ENCODE measurements around the gene MEGF6. TPM values are rescaled to one million over a fixed set of nuclear protein-coding genes. Genes with fewer than 3 reads are reported as not detected.

The MEGF6 gene
- total RNA-seq, 1 donor from 2014 or later = 9.5 TPM

DNA sequence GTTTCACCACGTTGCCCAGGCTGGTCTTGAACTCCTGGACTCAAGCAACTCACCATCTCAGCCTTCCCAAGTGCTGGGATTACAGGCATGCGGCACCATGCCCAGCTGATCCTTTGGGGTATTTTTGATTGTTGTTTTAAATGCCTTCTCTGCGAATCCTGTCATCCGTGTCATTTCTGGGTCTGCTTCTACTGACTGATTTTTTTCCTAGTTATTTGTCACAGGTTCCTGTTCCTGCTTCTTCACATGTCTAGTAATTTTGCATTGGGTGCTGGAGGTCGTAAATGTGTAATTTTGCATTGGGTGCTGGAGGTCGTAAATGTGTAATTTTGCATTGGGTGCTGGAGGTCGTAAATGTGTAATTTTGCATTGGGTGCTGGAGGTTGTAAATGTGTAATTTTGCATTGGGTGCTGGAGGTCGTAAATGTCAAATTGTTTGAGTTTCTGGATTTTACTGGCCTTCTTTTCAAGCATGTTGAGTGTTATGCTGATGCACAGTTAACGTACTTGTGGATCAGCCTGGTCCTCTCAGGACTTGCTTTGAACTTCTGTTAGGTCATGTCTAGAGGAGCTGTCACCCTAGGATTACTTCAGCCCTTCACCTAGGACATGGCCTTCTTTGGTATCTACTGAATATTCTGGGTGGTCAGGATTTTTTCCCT lies 161.0 kb downstream of the MEGF6 start:
- no peak for DNase-seq
- Histone ChIP-seq H3K9me3 (replicated peaks) (peaks cover 21% of the 10 kb centered on the region), H3K27ac (replicated peaks) (no peak overlapping the region), H3K4me3 (no peak overlapping the region), H3K4me1 (peaks cover 19% of the 10 kb centered on the region), H3K27me3 (ENCODE audit: low read depth) (peaks cover 55% of the 10 kb centered on the region), H3K36me3 (no peaks in the 10 kb centered on the region)
- intact Hi-C loops (cut with micrococcal nuclease) = no loop called here
- TF ChIP-seq, protein P1, sequence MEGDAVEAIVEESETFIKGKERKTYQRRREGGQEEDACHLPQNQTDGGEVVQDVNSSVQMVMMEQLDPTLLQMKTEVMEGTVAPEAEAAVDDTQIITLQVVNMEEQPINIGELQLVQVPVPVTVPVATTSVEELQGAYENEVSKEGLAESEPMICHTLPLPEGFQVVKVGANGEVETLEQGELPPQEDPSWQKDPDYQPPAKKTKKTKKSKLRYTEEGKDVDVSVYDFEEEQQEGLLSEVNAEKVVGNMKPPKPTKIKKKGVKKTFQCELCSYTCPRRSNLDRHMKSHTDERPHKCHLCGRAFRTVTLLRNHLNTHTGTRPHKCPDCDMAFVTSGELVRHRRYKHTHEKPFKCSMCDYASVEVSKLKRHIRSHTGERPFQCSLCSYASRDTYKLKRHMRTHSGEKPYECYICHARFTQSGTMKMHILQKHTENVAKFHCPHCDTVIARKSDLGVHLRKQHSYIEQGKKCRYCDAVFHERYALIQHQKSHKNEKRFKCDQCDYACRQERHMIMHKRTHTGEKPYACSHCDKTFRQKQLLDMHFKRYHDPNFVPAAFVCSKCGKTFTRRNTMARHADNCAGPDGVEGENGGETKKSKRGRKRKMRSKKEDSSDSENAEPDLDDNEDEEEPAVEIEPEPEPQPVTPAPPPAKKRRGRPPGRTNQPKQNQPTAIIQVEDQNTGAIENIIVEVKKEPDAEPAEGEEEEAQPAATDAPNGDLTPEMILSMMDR (IDR thresholded peaks at IDR 0.05; ENCODE audit: borderline replicate concordance) = no peak

DNA sequence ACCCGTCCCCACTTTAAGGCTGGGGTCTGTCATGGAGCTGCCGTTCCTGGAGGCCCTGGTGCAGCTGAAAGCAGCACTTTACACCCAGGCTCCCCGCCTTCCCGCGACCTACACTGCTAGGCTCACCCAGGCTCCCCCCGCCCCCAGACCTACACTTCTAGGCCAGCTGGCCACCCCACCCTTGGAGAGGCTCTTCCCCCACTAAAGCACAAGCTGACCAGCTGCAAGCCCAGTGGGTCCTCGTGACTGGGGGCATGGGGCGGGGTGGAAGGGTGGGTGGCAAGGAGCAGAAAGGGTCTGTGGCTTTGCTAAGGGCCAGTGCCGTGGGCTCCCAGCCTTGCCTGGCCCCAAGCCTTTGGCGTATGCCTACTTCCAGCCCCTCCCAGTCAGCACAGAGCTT lies 166.6 kb downstream of the MEGF6 start:
- DNase-seq = no peak
- no peaks in the 10 kb centered on the region for H3K4me1 ChIP-seq
- H3K36me3 ChIP-seq = no peaks in the 10 kb centered on the region
- H3K27ac ChIP-seq (replicated peaks) = no peak overlapping the region
- peaks cover 21% of the 10 kb centered on the region for H3K9me3 ChIP-seq (replicated peaks)
- TF ChIP-seq, protein P1 (IDR thresholded peaks at IDR 0.05; ENCODE audit: borderline replicate concordance) = no peak
- no peak overlapping the region for H3K4me3 ChIP-seq
- peaks cover 72% of the 10 kb centered on the region for H3K27me3 ChIP-seq (ENCODE audit: low read depth)
- intact Hi-C loops (cut with micrococcal nuclease) = no loop called here

DNA sequence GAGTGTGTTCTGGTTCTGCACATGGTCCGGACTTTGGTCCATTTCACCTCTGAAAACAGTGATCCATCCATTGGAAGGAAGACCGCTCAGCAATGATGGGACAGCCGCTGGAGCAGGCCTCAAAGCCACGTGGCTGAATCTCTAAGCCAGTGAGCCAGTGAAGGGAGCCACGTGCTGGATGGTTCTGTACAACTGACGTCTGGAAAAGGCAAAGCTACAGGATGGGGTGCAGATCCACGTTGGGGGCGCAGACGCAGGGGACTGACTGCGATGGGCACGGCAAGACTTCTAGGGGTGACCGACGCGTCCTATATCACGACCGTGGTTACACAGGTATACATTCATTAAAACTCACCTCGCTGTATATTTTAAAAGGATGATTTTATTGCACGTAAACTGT lies 167.0 kb downstream of the MEGF6 start:
- no peak overlapping the region for H3K27ac ChIP-seq (replicated peaks)
- TF ChIP-seq, protein P1 (IDR thresholded peaks at IDR 0.05; ENCODE audit: borderline replicate concordance) = no peak
- intact Hi-C loops (cut with micrococcal nuclease) = no loop called here
- peaks cover 73% of the 10 kb centered on the region for H3K27me3 ChIP-seq (ENCODE audit: low read depth)
- H3K4me1 ChIP-seq = no peaks in the 10 kb centered on the region
- no peak overlapping the region for H3K4me3 ChIP-seq
- H3K9me3 ChIP-seq (replicated peaks) = peaks cover 21% of the 10 kb centered on the region
- no peaks in the 10 kb centered on the region for H3K36me3 ChIP-seq
- DNase-seq = no peak

DNA sequence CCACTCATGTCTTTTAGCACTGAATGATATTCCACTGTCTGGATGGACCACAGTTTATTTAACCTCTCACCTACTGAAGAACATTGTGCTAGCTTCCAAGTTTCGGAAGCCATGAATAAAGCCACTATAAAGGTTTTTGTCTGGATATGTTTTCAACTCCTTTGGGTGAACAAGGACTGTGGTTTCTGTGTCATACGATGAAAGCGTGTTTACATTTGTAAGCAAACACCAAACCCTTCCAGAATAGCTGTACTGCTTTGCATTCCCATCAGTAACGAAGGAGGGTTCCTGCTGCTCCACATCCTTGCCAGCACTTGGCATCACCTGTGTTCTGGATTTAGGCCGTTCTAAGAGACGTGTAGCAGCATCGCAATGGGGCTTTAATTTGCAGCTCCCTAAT lies 167.5 kb downstream of the MEGF6 start:
- Histone ChIP-seq H3K4me1 (no peaks in the 10 kb centered on the region), H3K9me3 (replicated peaks) (peaks cover 21% of the 10 kb centered on the region), H3K27ac (replicated peaks) (no peak overlapping the region), H3K4me3 (no peak overlapping the region), H3K27me3 (ENCODE audit: low read depth) (peaks cover 77% of the 10 kb centered on the region), H3K36me3 (no peaks in the 10 kb centered on the region)
- TF ChIP-seq, protein P1 (IDR thresholded peaks at IDR 0.05; ENCODE audit: borderline replicate concordance) = no peak
- DNase-seq = no peak
- intact Hi-C loops (cut with micrococcal nuclease) = no loop called here

DNA sequence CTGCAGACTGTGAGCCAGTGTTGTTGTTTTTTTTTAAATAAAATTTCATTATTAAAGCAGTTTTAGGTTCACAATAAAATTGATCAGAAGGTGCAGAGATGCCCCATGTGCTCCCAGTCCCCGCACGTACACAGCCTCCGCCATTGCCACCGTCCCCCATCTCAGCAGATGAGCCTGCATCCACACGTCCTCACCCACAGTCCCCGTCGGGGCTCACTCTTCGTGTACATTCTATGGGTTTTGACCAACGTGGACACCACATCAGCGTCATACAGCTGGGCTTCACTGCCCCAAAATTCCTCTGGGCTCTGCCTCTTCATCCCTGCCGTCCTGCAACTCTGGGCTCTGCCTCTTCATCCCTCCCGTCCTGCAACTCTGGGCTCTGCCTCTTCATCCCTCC lies 168.4 kb downstream of the MEGF6 start:
- no peak overlapping the region for H3K27ac ChIP-seq (replicated peaks)
- H3K27me3 ChIP-seq (ENCODE audit: low read depth) = peaks cover 80% of the 10 kb centered on the region
- peaks cover 17% of the 10 kb centered on the region for H3K9me3 ChIP-seq (replicated peaks)
- H3K36me3 ChIP-seq = no peaks in the 10 kb centered on the region
- intact Hi-C loops (cut with micrococcal nuclease) = no loop called here
- TF ChIP-seq, protein P1 (IDR thresholded peaks at IDR 0.05; ENCODE audit: borderline replicate concordance) = no peak
- no peak overlapping the region for H3K4me3 ChIP-seq
- no peak for DNase-seq
- H3K4me1 ChIP-seq = no peaks in the 10 kb centered on the region
